Measurements from ENCODE around the gene VSTM2B.

GRCh38 chr19:29512748-29513147, 13.0 kb upstream of the VSTM2B start:
- TF ChIP-seq CREB5 (CRISPR knock-in tag; IDR thresholded peaks at IDR 0.05; ENCODE audit: low read depth) (no peak), BACH2 (CRISPR knock-in tag; IDR thresholded peaks at IDR 0.05; ENCODE audit: borderline replicate concordance) (no peak), GLIS3 (CRISPR knock-in tag; IDR thresholded peaks at IDR 0.05) (no peak), ZC3H10 (CRISPR knock-in tag; IDR thresholded peaks at IDR 0.05) (no peak), PATZ1 (CRISPR knock-in tag; IDR thresholded peaks at IDR 0.05; ENCODE audit: borderline replicate concordance) (no peak), ZNF70 (CRISPR knock-in tag; IDR thresholded peaks at IDR 0.05) (no peak), ISL1 (CRISPR knock-in tag; IDR thresholded peaks at IDR 0.05) (no peak)

All from SK-N-SH treated with all-trans-retinoic acid at 6 μM for 48 hours (cell line).